Gastrocnemius medialis (tissue), 4 donors: ENCODE data around the gene STRN3. TPM values are rescaled to one million over a fixed set of nuclear protein-coding genes. Genes with fewer than 3 reads are reported as not detected.

Experiments used
- ATAC-seq, 2 donors: fragments of 150-250 bp; one replicate each; pipeline ENCODE4 v1.9.1; 2016
- DNase-seq, 2 donors: peaks; one replicate each; pipeline ENCODE4 v3.0.0-alpha.2; 2019
- H3K27ac ChIP-seq, 4 donors: fragments of 200-600 bp; sonication (generic); 1 replicate in 1 of 4; 2 replicates in 3 of 4; pipeline ENCODE4 v1.5.1; 2016 to 2018; ENCODE audit warnings: mild to moderate bottlenecking in 2 of 4, moderate library complexity in 1 of 4
- H3K27me3 ChIP-seq, 3 donors: fragments of 200-600 bp; sonication (generic) in 2 of 3; 1 replicate in 1 of 3; 2 replicates in 2 of 3; pipeline versions ENCODE4 v1.5.1 to v1.6.0; 2016 to 2019; ENCODE audit warnings: mild to moderate bottlenecking in 1 of 3, moderate library complexity in 1 of 3
- H3K36me3 ChIP-seq, 2 donors: fragments of 200-600 bp; sonication (generic) in 1 of 2; one replicate each; pipeline ENCODE4 v1.5.1; 2017 to 2018
- H3K4me1 ChIP-seq, 2 donors: fragments of 200-600 bp; sonication (generic) in 1 of 2; one replicate each; pipeline ENCODE4 v1.5.1; 2016 to 2017; ENCODE audit warnings: mild to moderate bottlenecking in 2 of 2
- H3K4me3 ChIP-seq, 4 donors: fragments of 200-600 bp; sonication (generic) in 3 of 4; 1 replicate in 1 of 4; 2 replicates in 3 of 4; pipeline ENCODE4 v1.5.1; 2016 to 2019; ENCODE audit warnings: mild to moderate bottlenecking in 2 of 4
- H3K9me3 ChIP-seq, 3 donors: fragments of 200-600 bp; sonication (generic) in 2 of 3; 1 replicate in 1 of 3; 2 replicates in 2 of 3; pipeline ENCODE4 v1.5.1; 2016 to 2019
- POLR2A ChIP-seq, 2 donors: fragments of 450-650 bp; IDR thresholded peaks; one replicate each; pipeline ENCODE4 v1.6.1; 2017; ENCODE audit warnings: antibody characterized with exemption in 2 of 2, mild to moderate bottlenecking in 2 of 2, moderate library complexity in 2 of 2
- in situ Hi-C, 4 donors: fragments of 200-750 bp; cut with MboI; loops; one replicate each; pipeline versions ENCODE4 v1.15.0 to v1.8.0; 2017; ENCODE audit warnings: low sequenced_read_pairs in 4 of 4
- intact Hi-C: fragments of 100-400 bp; cut with DNase I; formaldehyde crosslinking; loops from one replicate; pipeline ENCODE4 v1.15.1; 2023; ENCODE audit warnings: low total_unique reads
- total RNA-seq, 4 donors: library from RNA; depleted of rRNA; stranded (reverse); fragments of >200 nt; gene quantifications; one replicate each; pipeline versions ENCODE4 v1.1.0 to v1.2.3, GENCODE V29; 2016
- TF ChIP-seq, protein P1 (sequence below), 5 experiments: fragments of 450-650 bp in 3 of 5; fragments of 200-600 bp in 2 of 5; sonication (generic) in 2 of 5; IDR thresholded peaks in 4 of 5; conservative IDR thresholded peaks in 1 of 5; 1 replicate in 4 of 5; 2 replicates in 1 of 5; pipeline ENCODE4 v1.5.1; 2016 to 2019; ENCODE audit warnings: antibody characterized with exemption in 5 of 5, mild to moderate bottlenecking in 3 of 5, moderate library complexity in 3 of 5

STRN3 gene, protein sequence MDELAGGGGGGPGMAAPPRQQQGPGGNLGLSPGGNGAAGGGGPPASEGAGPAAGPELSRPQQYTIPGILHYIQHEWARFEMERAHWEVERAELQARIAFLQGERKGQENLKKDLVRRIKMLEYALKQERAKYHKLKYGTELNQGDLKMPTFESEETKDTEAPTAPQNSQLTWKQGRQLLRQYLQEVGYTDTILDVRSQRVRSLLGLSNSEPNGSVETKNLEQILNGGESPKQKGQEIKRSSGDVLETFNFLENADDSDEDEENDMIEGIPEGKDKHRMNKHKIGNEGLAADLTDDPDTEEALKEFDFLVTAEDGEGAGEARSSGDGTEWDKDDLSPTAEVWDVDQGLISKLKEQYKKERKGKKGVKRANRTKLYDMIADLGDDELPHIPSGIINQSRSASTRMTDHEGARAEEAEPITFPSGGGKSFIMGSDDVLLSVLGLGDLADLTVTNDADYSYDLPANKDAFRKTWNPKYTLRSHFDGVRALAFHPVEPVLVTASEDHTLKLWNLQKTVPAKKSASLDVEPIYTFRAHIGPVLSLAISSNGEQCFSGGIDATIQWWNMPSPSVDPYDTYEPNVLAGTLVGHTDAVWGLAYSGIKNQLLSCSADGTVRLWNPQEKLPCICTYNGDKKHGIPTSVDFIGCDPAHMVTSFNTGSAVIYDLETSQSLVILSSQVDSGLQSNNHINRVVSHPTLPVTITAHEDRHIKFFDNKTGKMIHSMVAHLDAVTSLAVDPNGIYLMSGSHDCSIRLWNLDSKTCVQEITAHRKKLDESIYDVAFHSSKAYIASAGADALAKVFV
- 10 to 100 TPM; 57.7 to 98.7 (median 77.9) TPM for total RNA-seq

DNA sequence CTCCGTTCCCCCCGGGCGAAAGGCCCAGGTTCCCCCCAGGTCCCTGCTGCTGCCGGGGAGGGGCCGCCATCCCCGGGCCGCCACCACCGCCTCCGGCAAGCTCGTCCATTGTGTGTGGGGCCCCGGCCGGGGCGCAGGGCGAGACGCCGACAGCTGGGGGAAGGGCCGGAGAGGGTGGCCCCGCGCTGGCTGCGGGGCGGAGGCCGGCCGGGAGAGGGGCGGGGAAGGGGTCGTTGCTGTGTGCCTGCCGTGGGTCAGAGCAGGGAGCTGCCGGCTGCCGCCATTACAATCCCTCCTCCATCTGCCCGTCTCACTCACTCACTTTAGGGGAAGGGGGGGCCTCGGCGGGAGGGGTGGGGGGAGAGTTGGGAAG lies at the start of gene STRN3:
Gene STRN3 (minus strand): TSS at position 303 of the 373 bp plus-strand sequence. CDS start 194 bp downstream, at position 109.
- in situ Hi-C loops (no loop called here), intact Hi-C loops (loop anchor here (1.0 to 10.0 kb wide), 5 partner anchors 33 to 1179 kb away; partner anchors contain the start of genes HECTD1, RNU6-7 and RNU6-8)
- Histone ChIP-seq H3K27ac (peak within 1 kb of the TSS; percentile 95 to 100 (median 100)), H3K4me1 (peaks cover 28 to 29% of the 10 kb centered on the region in 2 donors), H3K36me3 (no peaks in the 10 kb centered on the region), H3K4me3 (peak within 1 kb of the TSS; percentile 90 to 98 (median 92)), H3K27me3 (no peaks in the 10 kb centered on the region), H3K9me3 (no peaks in the 10 kb centered on the region)
- DNase-seq: no peak
- ATAC-seq: no peak
- TF ChIP-seq, protein P1, sequence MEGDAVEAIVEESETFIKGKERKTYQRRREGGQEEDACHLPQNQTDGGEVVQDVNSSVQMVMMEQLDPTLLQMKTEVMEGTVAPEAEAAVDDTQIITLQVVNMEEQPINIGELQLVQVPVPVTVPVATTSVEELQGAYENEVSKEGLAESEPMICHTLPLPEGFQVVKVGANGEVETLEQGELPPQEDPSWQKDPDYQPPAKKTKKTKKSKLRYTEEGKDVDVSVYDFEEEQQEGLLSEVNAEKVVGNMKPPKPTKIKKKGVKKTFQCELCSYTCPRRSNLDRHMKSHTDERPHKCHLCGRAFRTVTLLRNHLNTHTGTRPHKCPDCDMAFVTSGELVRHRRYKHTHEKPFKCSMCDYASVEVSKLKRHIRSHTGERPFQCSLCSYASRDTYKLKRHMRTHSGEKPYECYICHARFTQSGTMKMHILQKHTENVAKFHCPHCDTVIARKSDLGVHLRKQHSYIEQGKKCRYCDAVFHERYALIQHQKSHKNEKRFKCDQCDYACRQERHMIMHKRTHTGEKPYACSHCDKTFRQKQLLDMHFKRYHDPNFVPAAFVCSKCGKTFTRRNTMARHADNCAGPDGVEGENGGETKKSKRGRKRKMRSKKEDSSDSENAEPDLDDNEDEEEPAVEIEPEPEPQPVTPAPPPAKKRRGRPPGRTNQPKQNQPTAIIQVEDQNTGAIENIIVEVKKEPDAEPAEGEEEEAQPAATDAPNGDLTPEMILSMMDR (IDR thresholded peaks at IDR 0.05 in 4 of 5, conservative IDR thresholded peaks at IDR 0.05 in 1 of 5): no peak
- peak; percentile 72 to 81 for TF ChIP-seq POLR2A (IDR thresholded peaks at IDR 0.05)

DNA sequence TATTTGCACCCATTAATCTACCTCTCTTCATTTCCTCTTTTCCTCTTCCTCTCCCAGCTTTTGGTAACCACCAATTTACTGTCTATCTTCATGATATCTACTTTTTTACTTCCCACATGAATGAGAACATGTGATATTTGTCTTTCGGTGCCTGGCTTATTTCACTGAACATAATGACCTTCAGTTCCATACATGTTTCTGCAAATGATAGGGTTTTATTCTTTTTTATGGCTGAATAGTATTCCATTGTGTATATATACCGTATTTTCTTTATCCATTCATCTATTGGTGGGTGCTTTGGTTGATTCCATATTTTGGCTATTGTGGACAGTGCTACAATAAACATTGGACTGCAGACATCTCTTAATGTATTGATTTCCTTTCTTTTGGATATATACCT lies 49.0 kb upstream of the STRN3 start:
- H3K27me3 ChIP-seq: no peaks in the 10 kb centered on the region
- H3K9me3 ChIP-seq: no peaks in the 10 kb centered on the region
- in situ Hi-C loops: loop anchor here in 1 of 4 donors (5.0 kb wide), 1 partner anchor 93 kb away; no protein-coding TSS in a partner anchor
- no peak for TF ChIP-seq POLR2A (IDR thresholded peaks at IDR 0.05)
- TF ChIP-seq, protein P1 (IDR thresholded peaks at IDR 0.05 in 4 of 5, conservative IDR thresholded peaks at IDR 0.05 in 1 of 5): no peak
- H3K4me3 ChIP-seq: no peak overlapping the region
- no peaks in the 10 kb centered on the region for H3K4me1 ChIP-seq
- ATAC-seq: no peak
- H3K27ac ChIP-seq: no peak overlapping the region
- H3K36me3 ChIP-seq: no peaks in the 10 kb centered on the region
- intact Hi-C loops: no loop called here
- DNase-seq: no peak

DNA sequence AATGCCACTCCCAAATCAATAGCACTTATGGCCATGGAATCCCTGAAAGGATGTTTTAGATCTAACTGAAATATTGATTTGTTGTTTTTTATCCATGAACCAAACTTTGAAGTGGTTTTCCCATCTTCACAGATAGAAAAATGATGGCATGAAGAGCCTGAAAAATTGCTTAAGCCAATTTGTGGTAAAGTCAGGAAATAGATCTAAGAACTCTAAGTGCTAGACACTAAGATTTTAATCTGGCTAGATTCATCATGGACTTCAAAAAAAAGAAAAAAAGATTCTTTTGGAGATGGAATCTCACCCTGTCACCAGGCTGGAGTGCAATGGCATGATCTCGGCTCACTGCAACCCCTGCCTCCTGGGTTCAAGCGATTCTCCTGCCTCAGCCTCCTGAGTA lies 45.0 kb upstream of the STRN3 start:
- H3K27me3 ChIP-seq: no peaks in the 10 kb centered on the region
- DNase-seq (no peak), ATAC-seq (no peak)
- H3K27ac ChIP-seq: no peak overlapping the region
- intact Hi-C loops (no loop called here), in situ Hi-C loops (no loop called here)
- no peaks in the 10 kb centered on the region for H3K4me1 ChIP-seq
- H3K4me3 ChIP-seq: no peak overlapping the region
- TF ChIP-seq POLR2A (IDR thresholded peaks at IDR 0.05): no peak
- TF ChIP-seq, protein P1 (IDR thresholded peaks at IDR 0.05 in 4 of 5, conservative IDR thresholded peaks at IDR 0.05 in 1 of 5): no peak
- H3K9me3 ChIP-seq: no peaks in the 10 kb centered on the region
- H3K36me3 ChIP-seq: no peaks in the 10 kb centered on the region

DNA sequence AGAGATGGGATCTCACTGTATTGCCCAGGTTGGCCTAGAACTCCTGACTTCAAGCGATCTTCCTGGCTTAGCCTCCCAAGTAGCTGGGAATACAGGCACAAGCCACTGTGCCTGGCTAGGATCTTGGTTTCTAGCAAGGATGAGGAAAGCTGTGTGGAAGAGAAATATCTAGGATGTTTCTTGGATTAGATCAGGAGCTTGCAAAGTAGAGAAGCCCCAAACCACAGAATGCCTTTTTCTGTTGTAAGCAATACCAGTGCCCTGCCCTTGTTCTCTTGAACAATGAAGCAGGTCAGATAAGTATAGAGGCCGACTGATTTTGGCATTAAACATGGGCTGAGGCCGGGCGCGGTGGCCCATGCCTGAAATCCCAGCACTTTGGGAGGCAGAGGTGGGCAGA lies 44.3 kb upstream of the STRN3 start:
- no peaks in the 10 kb centered on the region for H3K36me3 ChIP-seq
- H3K4me3 ChIP-seq: no peak overlapping the region
- no peak for TF ChIP-seq POLR2A (IDR thresholded peaks at IDR 0.05)
- TF ChIP-seq, protein P1 (IDR thresholded peaks at IDR 0.05 in 4 of 5, conservative IDR thresholded peaks at IDR 0.05 in 1 of 5): no peak
- DNase-seq: no peak
- no peaks in the 10 kb centered on the region for H3K27me3 ChIP-seq
- intact Hi-C loops (no loop called here), in situ Hi-C loops (no loop called here)
- no peaks in the 10 kb centered on the region for H3K9me3 ChIP-seq
- no peaks in the 10 kb centered on the region for H3K4me1 ChIP-seq
- H3K27ac ChIP-seq: no peak overlapping the region
- ATAC-seq: no peak
